ENCODE results near the gene ITCH.

DNA sequence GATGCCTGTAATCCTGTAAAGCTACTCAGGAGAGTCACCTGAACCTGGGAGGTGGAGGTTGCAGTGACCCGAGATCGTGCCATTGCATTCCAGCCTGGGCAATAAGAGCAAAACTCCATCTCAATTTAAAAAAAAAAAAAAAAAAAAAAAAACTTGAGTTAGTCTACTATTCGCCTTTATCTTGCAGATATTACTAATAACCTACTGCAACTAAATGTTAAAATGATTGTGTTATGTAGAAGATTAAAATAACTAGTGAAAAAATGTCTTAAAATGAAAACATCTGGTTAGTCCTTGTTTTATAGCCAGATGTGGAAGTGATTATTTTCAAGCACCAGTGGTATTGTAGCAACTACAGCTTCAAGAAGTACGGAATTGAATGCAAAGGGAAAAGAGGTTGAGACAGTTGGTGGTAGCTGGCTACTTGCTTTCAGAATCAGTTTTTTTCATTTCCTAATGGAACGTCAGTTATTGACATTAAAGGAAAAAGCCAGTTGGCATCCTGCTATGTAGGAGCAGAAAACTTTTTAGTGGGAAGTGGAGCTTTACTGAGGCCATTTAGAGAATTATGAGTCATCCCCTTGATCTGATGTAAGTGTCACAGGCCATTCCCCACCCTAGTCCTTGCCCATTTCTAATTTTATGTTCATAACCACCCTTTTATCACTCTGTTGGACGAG is 109.3 kb downstream of the ITCH start:
- TF ChIP-seq CTCF (conservative IDR thresholded peaks at IDR 0.05) (no peak), ZFX (IDR thresholded peaks at IDR 0.05) (no peak)
